ENCODE data around the gene BTK.

The BTK gene

DNA sequence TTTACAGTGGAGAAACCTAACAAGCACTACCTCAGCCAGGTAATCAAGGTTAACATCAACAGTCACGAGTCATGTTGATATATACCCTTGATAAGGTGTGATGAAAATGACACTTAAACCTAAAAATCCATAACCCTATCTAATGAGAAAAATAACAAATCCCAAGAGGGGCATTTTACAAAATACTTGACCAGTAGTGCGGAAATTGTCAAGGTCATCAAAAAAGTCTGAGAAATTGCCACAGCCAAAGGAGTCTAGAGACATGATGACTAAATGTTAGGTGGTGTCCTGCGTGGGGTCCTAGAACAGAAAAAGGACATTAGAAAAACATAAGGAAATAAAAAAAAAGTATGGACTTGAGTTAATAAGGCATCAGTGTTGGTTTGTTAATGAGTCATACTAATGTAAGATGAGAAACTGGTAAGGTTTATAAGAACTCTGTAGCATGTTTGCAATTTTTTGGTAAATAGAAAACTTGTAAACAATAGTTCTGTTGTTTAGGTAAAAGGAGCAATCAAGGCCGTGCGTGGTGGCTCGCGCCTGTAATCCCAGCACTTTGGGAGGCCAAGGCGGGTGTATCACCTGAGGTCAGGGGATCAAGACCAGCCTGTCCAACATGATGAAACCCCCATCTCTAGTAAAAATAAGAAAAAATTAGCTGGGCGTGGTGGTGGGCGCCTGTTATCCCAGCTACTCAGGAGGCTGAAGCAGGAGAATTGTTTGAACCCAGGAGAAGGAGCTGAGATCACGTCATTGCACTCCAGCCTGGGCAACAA lies 7.7 kb upstream of the BTK start:
- FAIRE-seq: peak; percentile 28

DNA sequence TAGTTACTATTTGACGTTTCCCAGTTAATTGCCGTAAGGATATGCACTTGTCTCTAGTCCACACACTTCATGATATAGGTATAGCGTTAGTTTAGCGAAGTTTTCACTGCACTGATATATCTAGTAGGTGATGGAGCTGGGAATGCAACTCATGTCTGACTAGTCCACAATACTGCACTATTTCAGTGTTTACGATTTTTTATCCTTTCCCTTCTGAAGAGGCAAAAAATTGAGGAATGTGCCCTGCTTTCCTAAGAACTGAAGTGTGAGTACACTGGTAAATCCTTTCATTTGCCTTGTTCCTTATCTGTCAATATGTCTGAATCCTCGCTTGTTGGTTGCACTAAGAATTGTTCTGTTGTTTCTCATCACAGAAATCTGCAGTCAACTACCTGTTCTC lies 5.8 kb upstream of the BTK start:
- no peak for FAIRE-seq

GRCh38 chrX:101390664-101391525 lies 4.9 kb upstream of the BTK start, which contains the start of gene RPL36A:
Gene RPL36A, plus strand, starts transcription at chrX:101391011. Its CDS starts 33 bp downstream, at chrX:101391044.
- no peak for FAIRE-seq

- FAIRE-seq: no peak
These were observed 2.6 kb upstream of the BTK start for GRCh38 chrX:101388604-101389003.

DNA sequence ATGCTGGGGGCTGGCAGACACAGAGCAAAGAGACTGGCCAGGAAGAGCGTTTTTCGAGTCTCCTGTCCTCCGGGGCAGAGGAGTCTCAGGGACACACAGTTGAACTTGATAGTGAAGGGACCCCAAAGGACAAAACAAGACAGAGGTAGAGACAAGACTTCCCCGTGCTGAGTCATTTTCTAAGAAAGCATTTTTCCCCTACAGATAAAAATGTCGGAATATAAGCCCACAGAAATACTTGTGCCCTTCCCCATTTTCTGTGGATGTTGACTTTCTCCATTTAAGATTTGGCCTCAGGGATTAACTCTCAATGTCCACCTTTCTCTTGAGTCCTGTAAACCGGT lies 523 bp upstream of the BTK start:
- FAIRE-seq: no peak

GRCh38 chrX:101385026-101385684 lies 836 bp downstream of the BTK start:
- FAIRE-seq: no peak

- no peak for FAIRE-seq
These were observed 2.2 kb downstream of the BTK start for GRCh38 chrX:101383679-101384205.

DNA sequence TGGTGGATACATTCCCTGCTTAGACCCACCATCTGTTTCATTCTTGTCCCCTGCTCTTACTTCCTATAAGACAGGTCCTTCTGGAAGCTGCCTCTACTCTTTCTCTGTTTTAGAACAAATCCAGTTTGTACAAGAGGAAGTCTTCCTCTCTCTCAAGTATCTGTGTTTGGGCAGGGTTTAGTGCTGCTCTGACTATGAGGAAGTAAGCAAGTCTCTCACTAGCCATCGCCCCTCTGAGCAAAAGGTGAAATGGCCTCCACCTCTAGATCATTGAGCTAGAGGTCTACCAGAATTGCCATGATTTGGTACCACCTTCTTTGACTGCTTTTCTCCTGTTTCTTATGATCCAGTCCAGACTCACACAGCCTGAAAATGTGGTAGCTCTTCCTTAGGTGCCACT lies 8.4 kb downstream of the BTK start:
- FAIRE-seq: no peak

- no peak for FAIRE-seq
These were observed 15.0 kb downstream of the BTK start for GRCh38 chrX:101370888-101371504.

DNA sequence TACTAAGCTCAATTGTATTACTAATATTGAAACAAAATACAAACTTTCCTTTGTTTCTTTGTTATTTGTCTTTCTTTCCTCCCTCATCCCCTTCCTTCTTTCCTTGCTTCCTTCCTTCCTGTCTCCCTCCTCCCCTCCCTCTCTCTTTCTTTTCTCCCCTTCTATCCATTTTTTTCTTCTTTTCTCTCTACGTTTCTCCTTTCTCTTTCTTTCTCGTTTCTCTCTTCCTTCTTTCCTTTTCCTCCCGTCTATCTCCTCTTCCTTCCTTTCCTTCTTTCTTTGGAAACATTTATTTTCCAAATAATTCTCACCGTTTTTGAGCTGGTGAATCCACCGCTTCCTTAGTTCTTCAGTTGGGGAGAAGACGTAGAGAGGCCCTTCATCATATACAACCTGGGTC lies 16.3 kb downstream of the BTK start:
- FAIRE-seq: no peak

DNA sequence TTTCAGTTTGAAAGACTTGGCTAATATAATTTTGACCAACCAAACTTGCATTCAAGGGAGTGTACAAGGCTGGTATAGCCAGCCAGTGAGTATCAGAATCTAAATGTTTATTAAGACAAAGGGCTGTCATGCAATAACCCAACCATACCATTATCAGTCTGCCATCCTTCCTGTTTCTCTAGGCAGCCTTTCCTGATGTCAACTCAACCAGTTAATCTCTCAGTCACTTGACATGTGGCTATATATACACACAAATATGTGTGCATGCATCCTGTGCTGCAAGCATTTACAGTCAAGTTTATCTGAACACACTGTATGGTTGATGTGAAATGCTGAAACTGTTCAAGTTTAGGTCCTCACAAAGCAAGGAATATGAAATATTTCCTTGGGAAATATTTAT lies 17.2 kb downstream of the BTK start:
- FAIRE-seq: no peak

GRCh38 chrX:101365301-101365795 lies 20.6 kb downstream of the BTK start:
- no peak for FAIRE-seq

- no peak for FAIRE-seq
These were observed 23.2 kb downstream of the BTK start for GRCh38 chrX:101362757-101363156.

DNA sequence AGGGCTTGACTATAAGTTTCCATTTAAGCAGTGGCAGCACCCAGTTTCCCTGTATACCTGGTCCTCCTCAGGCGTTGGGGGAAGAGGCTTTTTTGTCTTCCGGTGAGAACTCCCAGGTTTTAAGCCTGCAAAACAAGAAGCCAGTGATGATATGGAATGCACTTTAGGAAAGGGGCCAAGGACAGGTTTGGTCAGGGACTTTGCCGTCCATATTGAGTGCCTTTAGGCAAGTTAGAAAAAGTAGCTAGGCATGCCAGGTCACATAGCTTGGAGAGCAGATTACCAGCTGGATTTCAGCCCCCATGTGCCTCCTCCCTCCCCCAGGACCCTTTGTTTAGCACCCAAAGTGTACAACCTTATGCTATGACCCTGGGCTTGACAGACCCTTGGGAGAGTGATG lies 23.9 kb downstream of the BTK start:
- FAIRE-seq: no peak

- FAIRE-seq: no peak
These were observed 25.6 kb downstream of the BTK start for GRCh38 chrX:101360390-101360789.

DNA sequence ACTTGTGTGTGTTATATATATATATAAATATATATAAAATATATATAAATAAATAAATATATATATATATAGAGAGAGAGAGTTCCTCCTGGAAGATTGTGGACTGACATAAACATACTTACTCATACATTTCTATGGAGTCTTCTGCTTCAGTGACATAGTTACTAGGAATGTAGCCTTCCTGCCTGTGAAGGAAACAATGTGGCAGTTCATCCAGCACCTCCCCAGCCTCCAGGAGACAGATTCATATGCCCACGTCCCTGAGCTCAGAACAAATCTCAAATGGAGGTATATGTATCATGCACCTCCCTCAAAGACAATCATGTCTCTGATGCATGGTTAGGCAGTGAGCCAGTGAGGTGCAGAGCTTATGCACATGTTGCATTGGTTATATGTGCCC lies 26.0 kb downstream of the BTK start:
- peak; percentile 91 for FAIRE-seq

GRCh38 chrX:101357166-101357795 lies 28.7 kb downstream of the BTK start:
- FAIRE-seq: no peak

DNA sequence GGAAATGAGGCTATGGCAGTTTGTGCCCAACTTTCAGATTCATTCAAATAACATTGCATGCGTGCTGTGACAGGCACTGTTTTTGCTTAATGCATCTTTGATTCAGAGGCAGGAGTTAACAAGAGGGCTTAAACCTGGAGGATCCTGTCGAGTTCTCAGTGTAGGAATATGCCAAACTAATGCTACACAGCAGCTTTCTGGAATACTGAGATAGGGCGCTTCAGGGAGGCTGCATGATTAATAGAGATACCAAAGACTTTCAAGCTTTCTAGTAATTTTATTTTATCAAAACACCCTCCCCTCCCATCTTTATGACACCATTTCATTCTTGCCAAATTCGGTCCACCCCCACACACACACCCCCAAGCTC lies 36.8 kb downstream of the BTK start:
- FAIRE-seq: no peak

DNA sequence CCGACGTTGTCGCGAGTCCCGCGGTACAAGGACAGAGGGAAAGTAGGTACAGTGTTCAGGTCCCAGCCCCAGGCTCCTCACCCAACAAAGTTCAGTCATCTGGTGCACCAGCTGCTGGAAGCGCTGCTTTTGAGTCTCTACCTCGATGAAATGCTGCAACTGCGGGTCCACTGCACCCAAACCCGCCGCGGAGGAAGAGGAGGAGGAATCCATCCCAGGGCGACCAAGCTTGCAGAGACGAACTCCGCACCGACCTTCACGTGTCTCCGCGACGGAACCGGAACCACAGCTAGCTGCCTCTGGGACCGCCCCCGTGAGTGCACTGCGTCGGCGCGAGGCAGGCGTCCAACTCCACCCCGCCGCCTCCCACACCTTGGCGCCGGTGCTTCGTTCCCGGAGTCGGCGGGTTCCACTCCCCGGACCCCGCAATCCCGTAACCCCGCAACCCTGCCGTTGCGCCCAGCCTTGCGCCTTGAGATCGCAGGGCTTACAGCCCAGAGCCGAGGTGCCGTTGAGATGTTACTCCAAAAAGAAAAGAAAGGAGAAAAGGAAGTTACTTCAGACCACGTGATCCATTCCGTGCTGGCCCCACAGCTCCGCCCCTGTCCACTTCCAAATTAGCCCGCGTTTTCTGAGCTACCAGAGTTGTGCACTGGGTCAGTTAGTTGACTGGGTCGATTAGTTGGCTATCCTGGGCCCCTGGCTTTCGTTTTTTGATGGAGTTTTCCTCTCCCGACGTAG lies 37.4 kb downstream of the BTK start, which contains the start of gene TIMM8A:
Gene TIMM8A, minus strand, starts transcription at position 291 of the 741 bp plus-strand sequence. Its CDS starts 78 bp downstream, at position 213.
- FAIRE-seq: no peak

DNA sequence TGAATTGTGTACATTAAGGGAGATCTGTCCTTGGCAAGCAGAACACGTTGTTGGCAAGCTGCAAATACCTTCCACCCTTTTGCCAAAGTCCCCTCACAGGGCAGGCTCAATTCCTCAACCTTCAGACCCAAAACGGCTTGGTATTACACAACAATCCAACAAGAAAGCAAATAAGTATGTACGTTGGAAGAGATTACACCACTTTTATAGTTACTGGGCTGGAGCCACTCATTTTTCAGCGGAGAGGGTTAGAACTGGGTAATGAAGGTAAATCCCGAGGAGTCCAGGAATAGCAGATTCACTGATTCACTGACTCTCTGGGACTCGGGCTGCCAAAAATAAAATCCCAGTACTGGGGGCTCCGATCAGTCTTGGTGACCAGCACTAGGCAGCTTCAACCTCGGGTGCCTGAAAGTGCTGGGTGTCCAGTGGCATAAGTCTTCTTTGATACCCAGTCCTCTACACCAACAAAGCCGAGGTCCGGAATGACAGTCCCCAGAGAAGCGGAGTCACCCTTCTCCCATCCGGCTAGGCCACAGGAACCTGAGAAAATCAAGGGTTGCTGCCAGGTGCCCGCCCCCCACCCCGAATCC lies 38.0 kb downstream of the BTK start:
- FAIRE-seq: no peak

- FAIRE-seq: no peak
These were observed 48.2 kb downstream of the BTK start for GRCh38 chrX:101337776-101338271.

Measured in colon (tissue), 2 donors.